Fibroblast of lung (primary cell): ENCODE data around the gene CDKN2B-AS1. TPM values are rescaled to one million over a fixed set of nuclear protein-coding genes. Genes with fewer than 3 reads are reported as not detected.

Experiments
- DNase-seq, 2 donors: peaks; one replicate each; pipeline versions ENCODE4 v3.0.0 to v3.0.0-alpha.2; 2010; ENCODE audit warnings: low read depth in 2 of 2
- H2AFZ ChIP-seq: 2 replicates; pipeline ENCODE4 v1.5.1; 2012; ENCODE audit warnings: low read length, control low read depth, inconsistent platforms
- H3K27ac ChIP-seq: 2 replicates; pipeline ENCODE4 v1.5.1; 2011; ENCODE audit warnings: low read length, control low read depth; ENCODE audit not compliant: insufficient read depth
- H3K27me3 ChIP-seq: 2 replicates; pipeline ENCODE4 v1.5.1; 2011; ENCODE audit warnings: mild to moderate bottlenecking, low read length; ENCODE audit not compliant: control insufficient read depth, insufficient read depth
- H3K36me3 ChIP-seq: 2 replicates; pipeline ENCODE4 v1.5.1; 2011; ENCODE audit warnings: low read length; ENCODE audit not compliant: control insufficient read depth, insufficient read depth
- H3K4me1 ChIP-seq: 2 replicates; pipeline ENCODE4 v1.5.1; 2011; ENCODE audit warnings: low read length; ENCODE audit not compliant: control insufficient read depth, insufficient read depth; ENCODE audit errors: extremely low read depth
- H3K4me2 ChIP-seq: 2 replicates; pipeline ENCODE4 v1.5.1; 2011; ENCODE audit warnings: low read length, control low read depth; ENCODE audit not compliant: insufficient read depth; ENCODE audit errors: extremely low read depth
- H3K4me3 ChIP-seq, 4 experiments: fragments of 200-600 bp in 1 of 4; sonication (generic) in 1 of 4; replicated peaks in 1 of 4; 2 replicates each; pipeline ENCODE4 v1.5.1; 2011 to 2016; ENCODE audit warnings: low read length in 4 of 4, low read depth in 3 of 4, mild to moderate bottlenecking in 3 of 4, control low read depth in 2 of 4, inconsistent platforms in 1 of 4, mixed read lengths in 1 of 4; ENCODE audit not compliant: insufficient read depth in 1 of 4; ENCODE audit errors: control extremely low read depth in 1 of 4
- H3K79me2 ChIP-seq: 2 replicates; pipeline ENCODE4 v1.5.1; 2012; ENCODE audit warnings: mild to moderate bottlenecking, low read length, inconsistent platforms; ENCODE audit not compliant: control insufficient read depth, insufficient read depth
- H3K9ac ChIP-seq: 2 replicates; pipeline ENCODE4 v1.5.1; 2011; ENCODE audit warnings: mild to moderate bottlenecking, low read length, control low read depth; ENCODE audit not compliant: insufficient read depth
- H3K9me3 ChIP-seq: 2 replicates; pipeline ENCODE4 v1.5.1; 2012; ENCODE audit warnings: low read depth, low read length; ENCODE audit not compliant: control insufficient read depth, insufficient read depth
- H4K20me1 ChIP-seq: 2 replicates; pipeline ENCODE4 v1.5.1; 2011; ENCODE audit warnings: low read length; ENCODE audit not compliant: control insufficient read depth, insufficient read depth; ENCODE audit errors: extremely low read depth
- EZH2 ChIP-seq: IDR thresholded peaks from 2 replicates; pipeline ENCODE4 v1.5.1; 2012; ENCODE audit warnings: low read length, control low read depth, mild to moderate bottlenecking; ENCODE audit errors: missing control alignments
- polyA plus RNA-seq, 2 donors: library from polyadenylated mRNA; depleted of rRNA in 1 of 2; stranded (reverse) in 1 of 2; unstranded in 1 of 2; fragments of >200 nt; gene quantifications; 2 replicates each; pipeline ENCODE4 v1.2.1, GENCODE V29; 2011 to 2012; ENCODE audit warnings: missing spikeins in 1 of 2
- total RNA-seq: library from RNA; depleted of rRNA; stranded (reverse); fragments of >200 nt; gene quantifications from 2 replicates; pipeline ENCODE4 v1.2.1, GENCODE V29; 2014
- TF ChIP-seq, protein P1 (sequence below), 2 donors: IDR thresholded peaks in 1 of 2; conservative IDR thresholded peaks in 1 of 2; 1 replicate in 1 of 2; 2 replicates in 1 of 2; pipeline ENCODE4 v1.5.1; 2011 to 2012; ENCODE audit warnings: low read length in 2 of 2, control low read depth in 1 of 2, inconsistent platforms in 1 of 2, low read depth in 1 of 2, mild to moderate bottlenecking in 1 of 2

The CDKN2B-AS1 gene
- total and polyA plus RNA-seq, 2 donors (not counting 1 experiment from before 2014, with no cell fraction given) = 1.1 to 7.6 TPM

DNA sequence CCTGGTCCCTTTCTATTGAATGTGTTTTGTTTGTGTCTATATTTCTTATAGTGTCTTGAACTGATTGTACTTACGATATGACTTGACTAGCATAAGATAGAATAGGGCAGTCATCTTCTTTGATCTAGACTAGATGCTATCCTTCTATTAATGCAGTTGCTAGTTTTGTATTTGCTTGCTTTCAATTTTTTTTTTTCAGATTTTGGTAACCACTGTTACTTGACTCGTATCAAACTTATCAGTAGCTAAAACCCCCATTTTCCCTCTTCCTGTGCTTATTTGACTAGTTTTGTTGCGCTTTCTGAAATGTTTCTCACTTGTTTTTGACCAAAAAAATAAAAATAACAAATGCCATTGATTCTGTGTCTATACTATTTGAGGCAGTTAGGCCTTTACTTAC is 83.5 kb downstream of the CDKN2B-AS1 start:
- no peaks in the 10 kb centered on the region for H4K20me1 ChIP-seq
- no peak overlapping the region for H2AFZ ChIP-seq
- no peaks in the 10 kb centered on the region for H3K4me1 ChIP-seq
- H3K79me2 ChIP-seq = no peaks in the 10 kb centered on the region
- no peaks in the 10 kb centered on the region for H3K36me3 ChIP-seq
- H3K27ac ChIP-seq = no peak overlapping the region
- H3K4me2 ChIP-seq = no peak overlapping the region
- no peaks in the 10 kb centered on the region for H3K27me3 ChIP-seq
- H3K9ac ChIP-seq = no peak overlapping the region
- DNase-seq = no peak
- TF ChIP-seq, protein P1, sequence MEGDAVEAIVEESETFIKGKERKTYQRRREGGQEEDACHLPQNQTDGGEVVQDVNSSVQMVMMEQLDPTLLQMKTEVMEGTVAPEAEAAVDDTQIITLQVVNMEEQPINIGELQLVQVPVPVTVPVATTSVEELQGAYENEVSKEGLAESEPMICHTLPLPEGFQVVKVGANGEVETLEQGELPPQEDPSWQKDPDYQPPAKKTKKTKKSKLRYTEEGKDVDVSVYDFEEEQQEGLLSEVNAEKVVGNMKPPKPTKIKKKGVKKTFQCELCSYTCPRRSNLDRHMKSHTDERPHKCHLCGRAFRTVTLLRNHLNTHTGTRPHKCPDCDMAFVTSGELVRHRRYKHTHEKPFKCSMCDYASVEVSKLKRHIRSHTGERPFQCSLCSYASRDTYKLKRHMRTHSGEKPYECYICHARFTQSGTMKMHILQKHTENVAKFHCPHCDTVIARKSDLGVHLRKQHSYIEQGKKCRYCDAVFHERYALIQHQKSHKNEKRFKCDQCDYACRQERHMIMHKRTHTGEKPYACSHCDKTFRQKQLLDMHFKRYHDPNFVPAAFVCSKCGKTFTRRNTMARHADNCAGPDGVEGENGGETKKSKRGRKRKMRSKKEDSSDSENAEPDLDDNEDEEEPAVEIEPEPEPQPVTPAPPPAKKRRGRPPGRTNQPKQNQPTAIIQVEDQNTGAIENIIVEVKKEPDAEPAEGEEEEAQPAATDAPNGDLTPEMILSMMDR (conservative IDR thresholded peaks at IDR 0.05 in 1 of 2, IDR thresholded peaks at IDR 0.05 in 1 of 2; ENCODE audit: low read depth in 1 of 2, low read length in 2 of 2) = no peak
- TF ChIP-seq EZH2 = no peak
- no peak overlapping the region for H3K4me3 ChIP-seq
- H3K9me3 ChIP-seq = no peaks in the 10 kb centered on the region

DNA sequence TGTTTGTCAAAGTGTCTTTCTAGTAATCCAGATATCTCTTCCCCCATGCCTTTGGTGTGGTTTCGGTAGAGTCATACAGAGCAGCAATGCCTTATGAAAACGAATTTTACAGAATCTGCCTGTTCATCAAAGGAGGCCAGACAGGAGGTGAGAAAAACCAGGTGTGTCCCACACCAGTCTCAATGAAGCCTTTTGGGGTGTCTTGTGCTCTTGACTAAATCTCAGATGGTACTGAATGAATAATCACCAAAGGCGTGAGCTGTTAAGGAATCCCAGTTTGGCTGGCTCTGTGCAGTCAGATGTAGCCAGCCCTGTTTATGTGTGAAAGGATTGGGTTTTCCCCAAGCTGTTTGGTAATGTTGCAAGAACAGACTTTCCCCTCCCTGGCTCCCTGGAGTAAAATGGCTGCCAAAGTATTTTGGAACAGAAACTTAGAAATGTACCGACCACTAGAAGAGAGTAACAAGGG is 85.3 kb downstream of the CDKN2B-AS1 start:
- Histone ChIP-seq H3K4me2 (no peak overlapping the region), H3K27ac (no peak overlapping the region), H4K20me1 (no peaks in the 10 kb centered on the region), H3K9ac (no peak overlapping the region), H3K4me1 (no peaks in the 10 kb centered on the region), H2AFZ (peak overlapping the region; percentile 25), H3K79me2 (no peaks in the 10 kb centered on the region), H3K27me3 (no peaks in the 10 kb centered on the region), H3K36me3 (no peaks in the 10 kb centered on the region), H3K4me3 (no peak overlapping the region), H3K9me3 (no peaks in the 10 kb centered on the region)
- TF ChIP-seq, protein P1 (conservative IDR thresholded peaks at IDR 0.05 in 1 of 2, IDR thresholded peaks at IDR 0.05 in 1 of 2; ENCODE audit: low read depth in 1 of 2, low read length in 2 of 2) = no peak
- no peak for TF ChIP-seq EZH2
- DNase-seq = peak; percentile 73 to 80

DNA sequence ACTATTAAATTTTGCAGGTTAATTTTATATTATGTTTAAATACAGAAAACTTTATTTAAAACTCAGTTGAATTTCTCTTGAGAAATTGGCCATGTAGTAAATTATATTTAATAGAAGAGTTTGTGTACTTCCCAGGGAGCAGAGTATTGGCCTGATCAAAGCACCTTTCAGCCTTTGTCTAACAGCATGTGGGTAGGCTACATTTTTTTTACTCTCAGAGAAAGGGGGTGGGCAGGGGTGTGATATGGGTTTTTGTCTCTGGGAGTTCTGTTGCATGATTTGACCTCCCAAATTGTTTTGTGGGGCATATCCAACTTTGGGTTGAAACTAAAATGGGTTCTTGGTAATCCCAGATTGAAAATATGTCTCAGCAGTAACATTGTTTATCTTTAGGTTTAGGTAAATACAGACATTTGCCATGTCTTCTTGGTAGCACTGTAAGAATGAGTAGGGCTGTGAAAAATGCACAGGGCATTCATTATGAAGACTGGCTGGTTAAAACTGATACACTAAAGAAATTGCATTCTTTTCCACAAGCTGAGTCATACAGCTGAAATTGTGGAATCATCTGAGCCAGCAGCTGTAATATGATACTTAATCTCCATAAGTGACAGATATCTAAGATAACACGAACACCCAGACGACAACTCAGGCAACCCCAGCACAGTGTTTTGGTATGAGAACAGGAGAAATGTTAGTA is 89.9 kb downstream of the CDKN2B-AS1 start:
- no peak for TF ChIP-seq EZH2
- TF ChIP-seq, protein P1 (conservative IDR thresholded peaks at IDR 0.05 in 1 of 2, IDR thresholded peaks at IDR 0.05 in 1 of 2; ENCODE audit: low read depth in 1 of 2, low read length in 2 of 2) = no peak
- Histone ChIP-seq H3K27me3 (no peaks in the 10 kb centered on the region), H3K36me3 (no peaks in the 10 kb centered on the region), H3K27ac (peak overlapping the region; percentile 31), H3K4me1 (peaks cover 3% of the 10 kb centered on the region), H3K4me3 (no peak overlapping the region), H4K20me1 (no peaks in the 10 kb centered on the region), H3K79me2 (no peaks in the 10 kb centered on the region), H2AFZ (no peak overlapping the region), H3K4me2 (no peak overlapping the region), H3K9ac (no peak overlapping the region), H3K9me3 (no peaks in the 10 kb centered on the region)
- peak; percentile 93 to 99 for DNase-seq
